HepG2 (cell line): ENCODE results near the gene MLST8. TPM values are rescaled to one million over a fixed set of nuclear protein-coding genes. Genes with fewer than 3 reads are reported as not detected.

Experiments used
- BORCS8-MEF2B ChIP-seq: sonication (generic); formaldehyde crosslinking; IDR thresholded peaks from 2 replicates; pipeline ENCODE4 v1.8.0; 2022; ENCODE audit warnings: mild to moderate bottlenecking, missing genetic modification reagents
- FOXA1 ChIP-seq, 2 experiments: fragments of 450-650 bp in 1 of 2; sonication (generic) in 1 of 2; formaldehyde crosslinking in 1 of 2; IDR thresholded peaks; 2 replicates each; pipeline versions ENCODE4 v1.4.0 to v1.6.1; 2016 to 2020; ENCODE audit warnings: missing genetic modification reagents in 1 of 2
- FOXJ3 ChIP-seq: sonication (generic); formaldehyde crosslinking; IDR thresholded peaks from 2 replicates; pipeline ENCODE4 v1.4.0; 2020; ENCODE audit warnings: missing genetic modification reagents, mild to moderate bottlenecking, borderline replicate concordance
- HNRNPL ChIP-seq: fragments of 200-400 bp; formaldehyde crosslinking; IDR thresholded peaks from 2 replicates; pipeline ENCODE4 v1.6.1; 2017; ENCODE audit warnings: mild to moderate bottlenecking, low read depth, low read length
- HOXA3 ChIP-seq: sonication (generic); formaldehyde crosslinking; IDR thresholded peaks from 2 replicates; pipeline ENCODE4 v1.5.0; 2020; ENCODE audit warnings: missing genetic modification reagents
- KDM2A ChIP-seq: sonication (generic); formaldehyde crosslinking; IDR thresholded peaks from 2 replicates; pipeline ENCODE4 v1.4.0; 2020; ENCODE audit warnings: low read depth, missing genetic modification reagents, borderline replicate concordance
- MAX ChIP-seq: IDR thresholded peaks from 2 replicates; pipeline ENCODE4 v1.6.1; 2012; ENCODE audit warnings: inconsistent platforms
- MYC ChIP-seq: sonication (generic); formaldehyde crosslinking; IDR thresholded peaks from 2 replicates; pipeline ENCODE4 v1.9.0; 2021; ENCODE audit warnings: missing genetic modification reagents, borderline replicate concordance
- NFKB2 ChIP-seq: sonication (generic); formaldehyde crosslinking; IDR thresholded peaks from 2 replicates; pipeline ENCODE4 v1.4.0; 2020; ENCODE audit warnings: missing genetic modification reagents, borderline replicate concordance
- NR1H2 ChIP-seq: sonication (generic); formaldehyde crosslinking; IDR thresholded peaks from 2 replicates; pipeline ENCODE4 v1.8.1; 2022; ENCODE audit warnings: low read depth, missing genetic modification reagents, borderline replicate concordance
- PCBP1 ChIP-seq: fragments of 200-400 bp; formaldehyde crosslinking; IDR thresholded peaks from 2 replicates; pipeline ENCODE4 v1.6.1; 2017; ENCODE audit warnings: mild to moderate bottlenecking, low read depth, low read length, borderline replicate concordance
- RNF2 ChIP-seq: fragments of 450-650 bp; conservative IDR thresholded peaks from 2 replicates; pipeline ENCODE4 v1.6.1; 2016; ENCODE audit warnings: low read depth
- SALL2 ChIP-seq: sonication (generic); formaldehyde crosslinking; IDR thresholded peaks from 2 replicates; pipeline ENCODE4 v1.8.1; 2023; ENCODE audit warnings: mild to moderate bottlenecking, missing genetic modification reagents, inconsistent platforms
- SAP130 ChIP-seq: IDR thresholded peaks from 2 replicates; pipeline ENCODE4 v1.6.1; 2016; ENCODE audit warnings: low read depth
- SP2 ChIP-seq: sonication (generic); formaldehyde crosslinking; IDR thresholded peaks from 2 replicates; pipeline ENCODE4 v1.5.1; 2020; ENCODE audit warnings: mild to moderate bottlenecking, missing genetic modification reagents
- SRSF1 ChIP-seq: fragments of 200-400 bp; formaldehyde crosslinking; optimal IDR thresholded peaks from 2 replicates; pipeline ENCODE3; 2017; ENCODE audit warnings: mild to moderate bottlenecking, low read depth, low read length, moderate library complexity
- ZFY ChIP-seq: sonication (generic); formaldehyde crosslinking; IDR thresholded peaks from 2 replicates; pipeline ENCODE4 v1.4.0; 2020; ENCODE audit warnings: missing genetic modification reagents
- ZNF33B ChIP-seq: sonication (generic); formaldehyde crosslinking; IDR thresholded peaks from 2 replicates; pipeline ENCODE4 v1.5.1; 2020; ENCODE audit warnings: mild to moderate bottlenecking, missing genetic modification reagents
- polyA plus RNA-seq, 8 experiments: library from polyadenylated mRNA; depleted of rRNA in 3 of 8; stranded (reverse) in 7 of 8; unstranded in 1 of 8; fragments of >200 nt; fragmentation: Illumina TruSeq in 4 of 8; extraction: Trizol in 4 of 8; gene quantifications; 2 replicates each; pipeline versions ENCODE4 v1.2.1 to v1.2.3, GENCODE V29; 2011 to 2016; ENCODE audit warnings: low read depth in 4 of 8, missing spikeins in 1 of 8, mixed read lengths in 1 of 8; ENCODE audit not compliant: insufficient read depth in 1 of 8
- total RNA-seq, 5 experiments: library from RNA; depleted of rRNA; stranded (reverse); fragments of >200 nt; fragmentation: Illumina TruSeq; extraction: Trizol; gene quantifications; 2 replicates each; pipeline ENCODE4 v1.2.3, GENCODE V29; 2016; ENCODE audit warnings: low read depth in 1 of 5
- TF ChIP-seq, protein P1 (sequence below), 2 experiments: fragments of 450-650 bp in 1 of 2; sonication (generic) in 1 of 2; formaldehyde crosslinking in 1 of 2; IDR thresholded peaks; 2 replicates each; pipeline versions ENCODE4 v1.6.1 to v1.8.0; 2016 to 2022; ENCODE audit warnings: antibody characterized with exemption in 1 of 2, mild to moderate bottlenecking in 1 of 2, missing genetic modification reagents in 1 of 2
- TF ChIP-seq, protein P2 (sequence below): IDR thresholded peaks from 2 replicates; pipeline ENCODE4 v1.6.1; 2016; ENCODE audit warnings: missing compliant biosample characterization, missing genetic modification reagents, borderline replicate concordance

MLST8 gene
- total and polyA plus RNA-seq, 2 of the 13 experiments (the other 11 are each of a cell fraction or from before 2014, with no cell fraction given): 30.8 to 72.7 TPM

DNA sequence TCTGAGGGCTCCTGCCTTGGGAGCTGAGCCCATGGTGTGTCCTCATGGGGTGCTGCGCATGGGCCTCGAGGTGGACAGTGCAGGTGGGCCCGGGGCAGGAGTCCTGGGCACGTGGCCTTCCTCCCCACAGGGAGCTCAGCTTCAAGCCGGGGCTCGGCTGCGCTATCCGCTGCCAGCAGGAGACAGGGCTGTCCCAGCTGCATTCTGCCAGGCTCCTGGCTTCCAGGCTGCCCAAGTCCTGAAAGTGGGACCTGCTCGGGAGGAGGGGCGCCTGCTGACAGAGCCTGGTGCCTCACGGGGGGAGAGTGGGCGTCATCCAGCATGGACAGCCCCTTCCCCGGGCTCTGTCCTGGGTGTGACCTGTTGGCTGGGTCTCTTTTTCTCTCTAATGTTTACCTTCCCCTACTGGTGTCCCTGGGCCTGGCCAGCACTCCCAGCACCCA is 42.6 kb upstream of the MLST8 start (continued):
- TF ChIP-seq, protein P1, sequence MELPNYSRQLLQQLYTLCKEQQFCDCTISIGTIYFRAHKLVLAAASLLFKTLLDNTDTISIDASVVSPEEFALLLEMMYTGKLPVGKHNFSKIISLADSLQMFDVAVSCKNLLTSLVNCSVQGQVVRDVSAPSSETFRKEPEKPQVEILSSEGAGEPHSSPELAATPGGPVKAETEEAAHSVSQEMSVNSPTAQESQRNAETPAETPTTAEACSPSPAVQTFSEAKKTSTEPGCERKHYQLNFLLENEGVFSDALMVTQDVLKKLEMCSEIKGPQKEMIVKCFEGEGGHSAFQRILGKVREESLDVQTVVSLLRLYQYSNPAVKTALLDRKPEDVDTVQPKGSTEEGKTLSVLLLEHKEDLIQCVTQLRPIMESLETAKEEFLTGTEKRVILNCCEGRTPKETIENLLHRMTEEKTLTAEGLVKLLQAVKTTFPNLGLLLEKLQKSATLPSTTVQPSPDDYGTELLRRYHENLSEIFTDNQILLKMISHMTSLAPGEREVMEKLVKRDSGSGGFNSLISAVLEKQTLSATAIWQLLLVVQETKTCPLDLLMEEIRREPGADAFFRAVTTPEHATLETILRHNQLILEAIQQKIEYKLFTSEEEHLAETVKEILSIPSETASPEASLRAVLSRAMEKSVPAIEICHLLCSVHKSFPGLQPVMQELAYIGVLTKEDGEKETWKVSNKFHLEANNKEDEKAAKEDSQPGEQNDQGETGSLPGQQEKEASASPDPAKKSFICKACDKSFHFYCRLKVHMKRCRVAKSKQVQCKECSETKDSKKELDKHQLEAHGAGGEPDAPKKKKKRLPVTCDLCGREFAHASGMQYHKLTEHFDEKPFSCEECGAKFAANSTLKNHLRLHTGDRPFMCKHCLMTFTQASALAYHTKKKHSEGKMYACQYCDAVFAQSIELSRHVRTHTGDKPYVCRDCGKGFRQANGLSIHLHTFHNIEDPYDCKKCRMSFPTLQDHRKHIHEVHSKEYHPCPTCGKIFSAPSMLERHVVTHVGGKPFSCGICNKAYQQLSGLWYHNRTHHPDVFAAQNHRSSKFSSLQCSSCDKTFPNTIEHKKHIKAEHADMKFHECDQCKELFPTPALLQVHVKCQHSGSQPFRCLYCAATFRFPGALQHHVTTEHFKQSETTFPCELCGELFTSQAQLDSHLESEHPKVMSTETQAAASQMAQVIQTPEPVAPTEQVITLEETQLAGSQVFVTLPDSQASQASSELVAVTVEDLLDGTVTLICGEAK (IDR thresholded peaks at IDR 0.05): no peak
- TF ChIP-seq, protein P1 (CRISPR knock-in tag; IDR thresholded peaks at IDR 0.05): no peak
- peak; percentile 24; the same call in 1 of the 2 replicates for TF ChIP-seq ZFY
- TF ChIP-seq FOXA1 (IDR thresholded peaks at IDR 0.05): no peak
- TF ChIP-seq FOXA1 (CRISPR knock-in tag; IDR thresholded peaks at IDR 0.05): 0 out of 2 replicates have a peak, but pooled peaks have one; percentile 2
- peak; percentile 75 for TF ChIP-seq MYC (CRISPR knock-in tag)
- TF ChIP-seq PCBP1: 0 out of 2 replicates have a peak, but pooled peaks have one; percentile 51
- TF ChIP-seq HNRNPL: peak; percentile 71; the same call in 1 of the 2 replicates
- TF ChIP-seq, protein P2, sequence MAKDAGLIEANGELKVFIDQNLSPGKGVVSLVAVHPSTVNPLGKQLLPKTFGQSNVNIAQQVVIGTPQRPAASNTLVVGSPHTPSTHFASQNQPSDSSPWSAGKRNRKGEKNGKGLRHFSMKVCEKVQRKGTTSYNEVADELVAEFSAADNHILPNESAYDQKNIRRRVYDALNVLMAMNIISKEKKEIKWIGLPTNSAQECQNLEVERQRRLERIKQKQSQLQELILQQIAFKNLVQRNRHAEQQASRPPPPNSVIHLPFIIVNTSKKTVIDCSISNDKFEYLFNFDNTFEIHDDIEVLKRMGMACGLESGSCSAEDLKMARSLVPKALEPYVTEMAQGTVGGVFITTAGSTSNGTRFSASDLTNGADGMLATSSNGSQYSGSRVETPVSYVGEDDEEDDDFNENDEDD (CRISPR knock-in tag): 0 out of 2 replicates have a peak, but pooled peaks have one; percentile 25
- peak; percentile 48; the same call in 1 of the 2 replicates for TF ChIP-seq RNF2
- TF ChIP-seq MAX: peak; percentile 73
- peak; percentile 19; the same call in 1 of the 2 replicates for TF ChIP-seq SAP130 (CRISPR knock-in tag)
- 0 out of 2 replicates have a peak, but pooled peaks have one; percentile 6 for TF ChIP-seq KDM2A (CRISPR knock-in tag)
- TF ChIP-seq BORCS8-MEF2B: 0 out of 2 replicates have a peak, but pooled peaks have one; percentile 20
- TF ChIP-seq SP2 (CRISPR knock-in tag): no peak
- TF ChIP-seq SALL2: 0 out of 2 replicates have a peak, but pooled peaks have one; percentile 39
- TF ChIP-seq NFKB2 (CRISPR knock-in tag): 0 out of 2 replicates have a peak, but pooled peaks have one; percentile 29
- peak; percentile 50; the same call in 1 of the 2 replicates for TF ChIP-seq HOXA3 (CRISPR knock-in tag)
- TF ChIP-seq NR1H2 (CRISPR knock-in tag): 0 out of 2 replicates have a peak, but pooled peaks have one; percentile 30
- no peak for TF ChIP-seq SRSF1
- TF ChIP-seq FOXJ3 (CRISPR knock-in tag): 0 out of 2 replicates have a peak, but pooled peaks have one; percentile 30
- no peak for TF ChIP-seq ZNF33B (CRISPR knock-in tag)
